Measurements from ENCODE around the gene PRR5L.
"Not testable (repeated sequence)": the region's sequence is repeated elsewhere in the genome, so short reads cannot be mapped to it uniquely, and the experiment has no call there.

The PRR5L gene

GRCh38 chr11:36480833-36481232 lies 184.7 kb downstream of the PRR5L start:
- CTCF ChIA-PET = no interaction called here

GRCh38 chr11:36483042-36483441 lies 187.0 kb downstream of the PRR5L start:
- CTCF ChIA-PET; POLR2A ChIA-PET; DNase-seq (ENCODE audit: extremely low spot score): not testable (repeated sequence)

More at GRCh38 chr11:36480833-36481232, 184.7 kb downstream of the PRR5L start:
- TF ChIP-seq NFRKB (IDR thresholded peaks at IDR 0.05) = no peak
- no peak for TF ChIP-seq ARNT (IDR thresholded peaks at IDR 0.05)
- no peak for TF ChIP-seq BHLHE40 (IDR thresholded peaks at IDR 0.05; ENCODE audit: borderline replicate concordance)
- TF ChIP-seq HDGF (IDR thresholded peaks at IDR 0.05; ENCODE audit: borderline replicate concordance) = no peak
- TF ChIP-seq TARDBP (IDR thresholded peaks at IDR 0.05) = no peak
- TF ChIP-seq FOXK2 (IDR thresholded peaks at IDR 0.05) = no peak
- TF ChIP-seq FOXA1 (IDR thresholded peaks at IDR 0.05) = no peak
- no peak for TF ChIP-seq FOXM1 (IDR thresholded peaks at IDR 0.05; ENCODE audit: borderline replicate concordance)
- no peak for TF ChIP-seq SUZ12 (IDR thresholded peaks at IDR 0.05)
- TF ChIP-seq LEF1 (IDR thresholded peaks at IDR 0.05; ENCODE audit: borderline replicate concordance) = no peak
- no peak for TF ChIP-seq CTBP1 (IDR thresholded peaks at IDR 0.05; ENCODE audit: borderline replicate concordance)
- no peak for TF ChIP-seq ZNF384 (IDR thresholded peaks at IDR 0.05)
- TF ChIP-seq ELF4 (IDR thresholded peaks at IDR 0.05) = no peak
- TF ChIP-seq PKNOX1 (IDR thresholded peaks at IDR 0.05) = no peak
- no peak for TF ChIP-seq L3MBTL2 (conservative IDR thresholded peaks at IDR 0.05)
- TF ChIP-seq SP1 (IDR thresholded peaks at IDR 0.05) = no peak
- DNase-seq (ENCODE audit: extremely low spot score) = no peak
- POLR2A ChIA-PET = no interaction called here

GRCh38 chr11:36485298-36486002 lies 189.4 kb downstream of the PRR5L start:
- no peak for DNase-seq (ENCODE audit: extremely low spot score)
- POLR2A ChIA-PET = no interaction called here
- no peak for TF ChIP-seq ZNF384 (IDR thresholded peaks at IDR 0.05)
- no peak for TF ChIP-seq SUZ12 (IDR thresholded peaks at IDR 0.05)
- TF ChIP-seq FOXM1 (IDR thresholded peaks at IDR 0.05; ENCODE audit: borderline replicate concordance) = no peak
- no peak for TF ChIP-seq ARNT (IDR thresholded peaks at IDR 0.05)
- no peak for TF ChIP-seq CTBP1 (IDR thresholded peaks at IDR 0.05; ENCODE audit: borderline replicate concordance)
- no peak for TF ChIP-seq HDGF (IDR thresholded peaks at IDR 0.05; ENCODE audit: borderline replicate concordance)
- TF ChIP-seq L3MBTL2 (conservative IDR thresholded peaks at IDR 0.05) = no peak
- TF ChIP-seq FOXK2 (IDR thresholded peaks at IDR 0.05) = no peak
- TF ChIP-seq PKNOX1 (IDR thresholded peaks at IDR 0.05) = no peak
- no peak for TF ChIP-seq BHLHE40 (IDR thresholded peaks at IDR 0.05; ENCODE audit: borderline replicate concordance)
- TF ChIP-seq NFRKB (IDR thresholded peaks at IDR 0.05) = no peak
- TF ChIP-seq SP1 (IDR thresholded peaks at IDR 0.05) = no peak
- no peak for TF ChIP-seq ELF4 (IDR thresholded peaks at IDR 0.05)
- TF ChIP-seq TARDBP (IDR thresholded peaks at IDR 0.05) = no peak
- no peak for TF ChIP-seq FOXA1 (IDR thresholded peaks at IDR 0.05)
- CTCF ChIA-PET = no interaction called here

- TF ChIP-seq ZNF384 (IDR thresholded peaks at IDR 0.05) (no peak), ELF4 (IDR thresholded peaks at IDR 0.05) (no peak), SP1 (IDR thresholded peaks at IDR 0.05) (no peak), TARDBP (IDR thresholded peaks at IDR 0.05) (no peak), PKNOX1 (IDR thresholded peaks at IDR 0.05) (no peak), LEF1 (IDR thresholded peaks at IDR 0.05; ENCODE audit: borderline replicate concordance) (no peak), NFRKB (IDR thresholded peaks at IDR 0.05) (no peak), FOXA1 (IDR thresholded peaks at IDR 0.05) (no peak)
- no peak for DNase-seq (ENCODE audit: extremely low spot score)
- CTCF ChIA-PET = interaction anchor here (0.5 kb wide), 1 partner anchor 132 kb away, joined by 3 read pairs; no protein-coding TSS in a partner anchor
- POLR2A ChIA-PET = no interaction called here
These were observed 191.5 kb downstream of the PRR5L start for GRCh38 chr11:36487619-36488018.

GRCh38 chr11:36488096-36488495 lies 192.0 kb downstream of the PRR5L start:
- ChIA-PET POLR2A (no interaction called here), CTCF (interaction anchor here (0.5 kb wide), 1 partner anchor 133 kb away, joined by 3 read pairs; no protein-coding TSS in a partner anchor)
- TF ChIP-seq PKNOX1 (IDR thresholded peaks at IDR 0.05) (no peak), ELF4 (IDR thresholded peaks at IDR 0.05) (no peak), ZNF384 (IDR thresholded peaks at IDR 0.05) (no peak), L3MBTL2 (conservative IDR thresholded peaks at IDR 0.05) (no peak), LEF1 (IDR thresholded peaks at IDR 0.05; ENCODE audit: borderline replicate concordance) (no peak)
- no peak for DNase-seq (ENCODE audit: extremely low spot score)

- no peak for DNase-seq (ENCODE audit: extremely low spot score)
- CTCF ChIA-PET = no interaction called here
- POLR2A ChIA-PET = no interaction called here
- TF ChIP-seq ARNT (IDR thresholded peaks at IDR 0.05) = no peak
- no peak for TF ChIP-seq FOXK2 (IDR thresholded peaks at IDR 0.05)
- TF ChIP-seq CTBP1 (IDR thresholded peaks at IDR 0.05; ENCODE audit: borderline replicate concordance) = no peak
- TF ChIP-seq LEF1 (IDR thresholded peaks at IDR 0.05; ENCODE audit: borderline replicate concordance) = no peak
- no peak for TF ChIP-seq NFRKB (IDR thresholded peaks at IDR 0.05)
- no peak for TF ChIP-seq SUZ12 (IDR thresholded peaks at IDR 0.05)
- TF ChIP-seq ELF4 (IDR thresholded peaks at IDR 0.05) = no peak
- no peak for TF ChIP-seq TARDBP (IDR thresholded peaks at IDR 0.05)
- TF ChIP-seq ZNF384 (IDR thresholded peaks at IDR 0.05) = no peak
- no peak for TF ChIP-seq FOXA1 (IDR thresholded peaks at IDR 0.05)
- TF ChIP-seq FOXM1 (IDR thresholded peaks at IDR 0.05; ENCODE audit: borderline replicate concordance) = no peak
- TF ChIP-seq SP1 (IDR thresholded peaks at IDR 0.05) = no peak
- no peak for TF ChIP-seq BHLHE40 (IDR thresholded peaks at IDR 0.05; ENCODE audit: borderline replicate concordance)
- TF ChIP-seq HDGF (IDR thresholded peaks at IDR 0.05; ENCODE audit: borderline replicate concordance) = no peak
- no peak for TF ChIP-seq PKNOX1 (IDR thresholded peaks at IDR 0.05)
These were observed 194.1 kb downstream of the PRR5L start for GRCh38 chr11:36490026-36490806.

Measured in HEK293T (cell line).